CD14-positive monocyte (primary cell): ENCODE data around the gene ZNF445. TPM values are rescaled to one million over a fixed set of nuclear protein-coding genes. Genes with fewer than 3 reads are reported as not detected.

ENCODE experiments used
- DNase-seq, 3 donors: peaks; one replicate each; pipeline ENCODE4 v3.0.0-alpha.2; 2011 to 2022
- H2AFZ ChIP-seq: 2 replicates; pipeline ENCODE4 v1.6.0; 2012; ENCODE audit warnings: mild to moderate bottlenecking, low read depth, low read length, inconsistent platforms; ENCODE audit not compliant: insufficient read depth, poor library complexity, severe bottlenecking
- H3K27ac ChIP-seq, 2 donors: 1 replicate in 1 of 2; 2 replicates in 1 of 2; pipeline ENCODE4 v1.5.1; 2012 to 2013; ENCODE audit warnings: low read length in 2 of 2, control low read depth in 1 of 2, inconsistent platforms in 1 of 2, low read depth in 1 of 2, mild to moderate bottlenecking in 1 of 2
- H3K27me3 ChIP-seq, 2 donors: one replicate each; pipeline versions ENCODE4 v1.6.0 to v1.6.1; 2011 to 2013; ENCODE audit warnings: low read length in 2 of 2; ENCODE audit not compliant: control insufficient read depth in 2 of 2, insufficient read depth in 2 of 2
- H3K36me3 ChIP-seq, 2 donors: replicated peaks in 1 of 2; 1 replicate in 1 of 2; 2 replicates in 1 of 2; pipeline versions ENCODE4 v1.5.1 to v1.6.1; 2012 to 2013; ENCODE audit warnings: low read length in 2 of 2, control low read depth in 1 of 2, inconsistent platforms in 1 of 2, mild to moderate bottlenecking in 1 of 2; ENCODE audit not compliant: insufficient read depth in 2 of 2, control insufficient read depth in 1 of 2
- H3K4me1 ChIP-seq, 2 donors: 1 replicate in 1 of 2; 2 replicates in 1 of 2; pipeline versions ENCODE4 v1.5.1 to v1.6.1; 2012 to 2013; ENCODE audit warnings: low read length in 2 of 2, control low read depth in 1 of 2, inconsistent platforms in 1 of 2, mild to moderate bottlenecking in 1 of 2, moderate library complexity in 1 of 2; ENCODE audit not compliant: insufficient read depth in 2 of 2, control insufficient read depth in 1 of 2
- H3K4me2 ChIP-seq: replicated peaks from 2 replicates; pipeline ENCODE3; 2012; ENCODE audit warnings: low read length, moderate library complexity, mild to moderate bottlenecking; ENCODE audit not compliant: poor library complexity, severe bottlenecking; ENCODE audit errors: extremely low read depth
- H3K4me3 ChIP-seq, 3 experiments: fragments of 200-600 bp in 1 of 3; sonication (generic) in 1 of 3; replicated peaks in 1 of 3; 1 replicate in 2 of 3; 2 replicates in 1 of 3; pipeline ENCODE4 v1.5.1; 2011 to 2013; ENCODE audit warnings: low read length in 3 of 3, mild to moderate bottlenecking in 3 of 3, control low read depth in 2 of 3, low read depth in 2 of 3, inconsistent platforms in 1 of 3, moderate library complexity in 1 of 3
- H3K79me2 ChIP-seq: 2 replicates; pipeline ENCODE4 v1.6.0; 2012; ENCODE audit warnings: mild to moderate bottlenecking, control low read depth, inconsistent platforms, low read length, moderate library complexity; ENCODE audit not compliant: insufficient read depth
- H3K9ac ChIP-seq: 2 replicates; pipeline ENCODE4 v1.6.0; 2017; ENCODE audit warnings: low read length, mild to moderate bottlenecking; ENCODE audit not compliant: insufficient read depth, poor library complexity, severe bottlenecking
- H3K9me3 ChIP-seq, 2 donors: replicated peaks in 1 of 2; 1 replicate in 1 of 2; 2 replicates in 1 of 2; pipeline versions ENCODE4 v1.5.1 to v1.6.1; 2012 to 2013; ENCODE audit warnings: low read length in 2 of 2, control low read depth in 1 of 2; ENCODE audit not compliant: control insufficient read depth in 1 of 2, insufficient read depth in 1 of 2
- H4K20me1 ChIP-seq: 2 replicates; pipeline ENCODE4 v1.6.0; 2012; ENCODE audit warnings: mild to moderate bottlenecking, low read length, control low read depth, moderate library complexity; ENCODE audit not compliant: insufficient read depth
- H3K27ac Mint-ChIP-seq, 7 donors: one replicate each; pipeline ENCODE4 v1.8.0; 2020; ENCODE audit warnings: mild to moderate bottlenecking in 7 of 7, mixed read lengths in 7 of 7, moderate library complexity in 6 of 7, inconsistent platforms in 2 of 7
- H3K27me3 Mint-ChIP-seq, 3 donors: one replicate each; pipeline ENCODE4 v1.8.0; 2021 to 2022; ENCODE audit warnings: low read depth in 3 of 3, mild to moderate bottlenecking in 3 of 3, mixed read lengths in 3 of 3, moderate library complexity in 3 of 3, inconsistent platforms in 1 of 3
- H3K36me3 Mint-ChIP-seq, 2 donors: one replicate each; pipeline ENCODE4 v1.8.0; 2020; ENCODE audit warnings: mixed read lengths in 2 of 2, inconsistent platforms in 1 of 2, mild to moderate bottlenecking in 1 of 2
- H3K4me1 Mint-ChIP-seq: one replicate; pipeline ENCODE4 v1.8.0; 2020; ENCODE audit warnings: mild to moderate bottlenecking, mixed read lengths
- H3K4me3 Mint-ChIP-seq, 2 donors: one replicate each; pipeline ENCODE4 v1.8.0; 2020; ENCODE audit warnings: mild to moderate bottlenecking in 2 of 2, mixed read lengths in 2 of 2, moderate library complexity in 1 of 2
- H3K9me3 Mint-ChIP-seq, 7 donors: one replicate each; pipeline ENCODE4 v1.8.0; 2020 to 2022; ENCODE audit warnings: mixed read lengths in 7 of 7, mild to moderate bottlenecking in 6 of 7, moderate library complexity in 6 of 7, inconsistent platforms in 2 of 7
- CTCF ChIP-seq: fragments of 200-600 bp; IDR thresholded peaks from one replicate; pipeline ENCODE4 v1.8.0; 2022; ENCODE audit warnings: antibody characterized with exemption, mild to moderate bottlenecking
- WGBS: methylation state at CpG from one replicate; pipeline ENCODE4 v1.1.5; 2013; ENCODE audit warnings: missing lambda C conversion rate; ENCODE audit not compliant: insufficient coverage; 5-methylcytosine and 5-hydroxymethylcytosine counted together
- intact Hi-C, 2 donors: fragments of 100-400 bp; cut with micrococcal nuclease; formaldehyde crosslinking; loops; one replicate each; pipeline versions ENCODE4 v1.15.0 to v1.15.1; 2023
- polyA plus RNA-seq, 3 donors: library from polyadenylated mRNA; depleted of rRNA in 1 of 3; unstranded in 2 of 3; stranded (reverse) in 1 of 3; fragments of 300-500 nt in 2 of 3; fragments of >200 nt in 1 of 3; fragmentation: Illumina TruSeq in 2 of 3; gene quantifications; 1 replicate in 2 of 3; 2 replicates in 1 of 3; pipeline ENCODE4 v1.2.3, GENCODE V29; 2012 to 2021

The ZNF445 gene
- polyA plus RNA-seq, 3 donors = 0.41 to 2.5 (median 1.1) TPM

DNA sequence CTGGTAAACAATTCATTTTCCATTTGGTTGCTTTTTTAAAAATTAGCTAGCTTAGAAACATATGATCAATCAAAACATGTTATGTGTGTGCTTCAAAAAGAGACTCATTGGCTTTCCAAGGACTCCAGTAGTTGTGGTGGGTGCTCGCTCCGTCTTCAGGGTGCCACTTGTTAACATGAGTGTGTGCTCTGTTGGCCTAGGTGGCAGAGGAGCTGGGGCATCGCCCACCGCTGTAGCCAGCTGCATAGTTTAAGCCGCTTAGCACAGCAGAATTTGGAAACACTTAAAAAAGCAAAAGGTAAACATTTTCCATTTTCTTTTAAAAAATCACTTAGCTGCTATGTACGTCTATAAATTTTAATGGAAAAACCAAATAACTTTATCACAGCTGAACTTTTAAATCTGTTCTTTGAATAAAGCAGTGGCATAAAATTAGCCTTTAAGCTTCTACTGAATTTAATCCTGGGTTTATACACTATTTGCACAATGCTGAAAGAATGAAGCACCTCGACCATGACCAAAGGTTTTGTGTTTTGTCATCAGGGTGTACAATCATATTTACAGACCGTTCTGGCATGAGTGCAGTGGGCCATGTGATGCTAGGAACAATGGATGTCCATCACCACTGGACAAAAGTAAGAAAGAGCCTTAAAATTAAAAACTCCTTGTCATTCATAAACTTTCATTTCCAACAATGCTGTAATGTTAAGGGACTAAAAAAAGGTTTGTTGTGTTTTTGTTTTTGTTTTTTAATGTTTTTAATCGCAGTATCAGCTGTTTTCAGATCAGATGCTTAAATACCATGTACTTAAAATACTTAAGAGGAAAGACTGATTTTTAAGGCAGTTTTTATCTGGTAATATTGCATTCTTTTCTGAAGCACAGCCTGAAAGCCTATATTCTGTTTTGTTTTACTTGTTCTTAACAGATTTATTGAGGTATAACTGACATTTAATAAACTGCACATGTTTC, 81.0 kb downstream of the ZNF445 start:
- no peak for DNase-seq
- WGBS = 100% methylated on average over 3 of the region's 9 CpGs
- Histone ChIP-seq H3K36me3 (peaks cover 8 to 23% of the 10 kb centered on the region in 2 donors), H3K9me3 (no peaks in the 10 kb centered on the region), H4K20me1 (no peaks in the 10 kb centered on the region), H3K4me1 (no peaks in the 10 kb centered on the region), H3K27ac (no peak overlapping the region), H2AFZ (no peak overlapping the region), H3K4me3 (no peak overlapping the region), H3K27me3 (no peaks in the 10 kb centered on the region), H3K79me2 (no peaks in the 10 kb centered on the region), H3K4me2 (no peak overlapping the region), H3K9ac (no peak overlapping the region)
- intact Hi-C loops = no loop called here
- Mint-ChIP-seq H3K4me3 (no peak overlapping the region), H3K27me3 (no peaks in the 10 kb centered on the region), H3K27ac (peak overlapping the region in 2 of 7 donors; percentile 10 to 42), H3K9me3 (peaks cover 0 to 6% (median 0%) of the 10 kb centered on the region in 7 donors), H3K36me3 (peaks cover 11 to 25% of the 10 kb centered on the region in 2 donors), H3K4me1 (no peaks in the 10 kb centered on the region)
- TF ChIP-seq CTCF = no peak

DNA sequence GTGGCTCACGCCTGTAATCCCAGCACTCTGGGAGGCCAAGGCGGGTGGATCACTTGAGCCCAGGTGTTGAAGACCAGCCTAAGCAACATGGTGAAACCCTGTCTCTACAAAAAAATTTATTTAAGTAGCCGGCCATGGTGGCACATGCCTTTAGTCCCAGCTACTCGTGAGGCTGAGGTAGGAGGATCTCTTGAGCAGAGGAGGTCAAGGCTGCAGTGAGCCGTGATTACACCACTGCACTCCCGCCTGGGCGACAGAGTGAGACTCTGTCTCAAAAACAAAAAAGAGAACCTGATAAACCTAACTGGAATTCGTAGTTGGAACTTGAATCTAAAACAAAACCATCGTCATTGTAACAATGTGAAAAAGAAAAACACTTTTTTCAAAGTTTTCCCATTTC, 81.8 kb downstream of the ZNF445 start:
- Histone ChIP-seq H3K4me2 (no peak overlapping the region), H3K9me3 (no peaks in the 10 kb centered on the region), H3K4me1 (no peaks in the 10 kb centered on the region), H4K20me1 (no peaks in the 10 kb centered on the region), H3K27ac (no peak overlapping the region), H3K9ac (no peak overlapping the region), H3K27me3 (no peaks in the 10 kb centered on the region), H3K4me3 (no peak overlapping the region), H2AFZ (no peak overlapping the region), H3K36me3 (peaks cover 3 to 15% of the 10 kb centered on the region in 2 donors), H3K79me2 (no peaks in the 10 kb centered on the region)
- DNase-seq = no peak
- Mint-ChIP-seq H3K27ac (no peak overlapping the region), H3K4me3 (no peak overlapping the region), H3K4me1 (no peaks in the 10 kb centered on the region), H3K36me3 (peaks cover 6 to 18% of the 10 kb centered on the region in 2 donors), H3K9me3 (peaks cover 0 to 8% (median 0%) of the 10 kb centered on the region in 7 donors), H3K27me3 (no peaks in the 10 kb centered on the region)
- no peak for TF ChIP-seq CTCF
- intact Hi-C loops = no loop called here
- 100% methylated on average over 7 of the region's 9 CpGs for WGBS
